GM10266 (cell line): ENCODE measurements around the gene ZNF516.

ENCODE experiments used
- DNase-seq: peaks from one replicate; pipeline ENCODE4 v3.0.0; 2012; ENCODE audit errors: extremely low spot score
- CTCF ChIP-seq: IDR thresholded peaks from 2 replicates; pipeline ENCODE4 v1.5.1; 2012; ENCODE audit warnings: mild to moderate bottlenecking, low read depth; ENCODE audit not compliant: control insufficient read depth, insufficient read depth; ENCODE audit errors: missing control alignments

The ZNF516 gene

GRCh38 chr18:76433788-76434187 is 61.3 kb downstream of the ZNF516 start:
- no peak for DNase-seq
- TF ChIP-seq CTCF, result no peak

- TF ChIP-seq CTCF, result no peak
- DNase-seq, result no peak
Measured at GRCh38 chr18:76432970-76433767, 61.9 kb downstream of the ZNF516 start.

DNA sequence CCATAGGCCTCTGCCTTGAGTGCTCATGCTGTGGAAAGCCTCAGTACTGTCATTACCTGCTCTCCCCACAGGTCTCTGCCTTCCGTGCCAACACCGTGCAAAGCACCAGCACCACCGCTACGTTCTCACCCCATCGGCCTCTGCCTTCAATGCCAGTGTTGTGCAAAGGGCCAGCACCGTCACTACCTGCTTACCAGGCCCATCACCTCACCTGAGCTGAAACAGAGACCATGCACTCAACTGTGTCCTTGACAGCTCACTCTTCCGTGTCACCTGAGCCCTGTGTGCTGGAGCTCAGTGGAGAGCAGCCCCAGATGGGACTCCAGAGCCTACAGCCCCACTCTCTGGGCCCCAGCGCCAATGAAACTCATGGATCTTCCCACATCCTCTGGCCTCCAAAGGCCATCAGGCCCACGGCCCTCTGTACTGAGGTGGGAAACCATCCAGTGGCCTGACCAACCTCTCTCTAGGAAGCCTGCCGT is 62.7 kb downstream of the ZNF516 start:
- TF ChIP-seq CTCF, result no peak
- DNase-seq, result no peak

GRCh38 chr18:76431437-76432273 is 63.4 kb downstream of the ZNF516 start:
- no peak for DNase-seq
- no peak for TF ChIP-seq CTCF

GRCh38 chr18:76430636-76431035 is 64.4 kb downstream of the ZNF516 start:
- no peak for DNase-seq
- TF ChIP-seq CTCF, result no peak

DNA sequence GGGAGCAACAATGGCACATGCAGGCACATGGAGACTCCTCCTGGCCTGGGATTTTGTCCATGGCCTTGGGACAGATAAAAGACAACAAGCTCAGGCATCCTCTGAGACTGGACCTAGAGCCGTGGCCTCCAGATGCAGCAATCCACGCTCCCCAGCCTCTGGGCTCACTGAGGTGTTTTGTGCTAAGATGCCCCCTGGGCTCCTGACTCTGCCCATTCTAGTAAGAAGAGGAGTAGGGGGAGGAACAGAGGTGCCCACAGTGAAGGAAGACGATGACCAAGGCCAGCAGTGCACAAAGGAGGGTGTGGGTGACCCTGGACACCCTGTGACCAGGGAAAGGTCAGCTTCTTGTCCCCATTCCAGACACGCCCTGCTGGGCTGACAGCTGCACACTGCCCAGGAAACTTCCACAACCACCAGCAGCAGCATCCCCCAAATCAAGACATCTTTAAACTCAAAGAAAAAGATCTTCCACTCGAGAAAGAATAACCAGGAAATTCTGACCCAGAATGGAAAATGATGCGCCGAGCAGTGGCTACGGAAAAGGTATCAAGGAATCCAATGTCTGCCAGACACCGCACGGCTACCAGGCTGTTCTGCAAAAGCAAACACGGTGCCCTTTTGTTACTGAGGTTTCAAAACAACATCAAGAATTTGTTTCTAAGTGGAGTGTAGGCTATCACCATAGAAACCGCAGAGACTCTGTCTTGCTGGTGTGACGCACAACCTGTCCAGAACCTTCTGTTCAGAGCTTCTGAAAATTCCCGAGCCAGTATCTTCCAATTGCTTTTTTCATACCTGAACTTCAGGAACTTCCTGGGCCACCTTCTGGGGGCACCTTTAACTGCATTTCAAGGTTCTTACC is 65.5 kb downstream of the ZNF516 start:
- DNase-seq, result no peak
- no peak for TF ChIP-seq CTCF
